Islet of Langerhans (tissue), 1 donor: ENCODE measurements around the gene SNX24.
"Not testable (repeated sequence)": the region's sequence is repeated elsewhere in the genome, so short reads cannot be mapped to it uniquely, and the experiment has no call there.

Experiments
- FAIRE-seq: peaks from one replicate; lab custom pipeline; 2011; peaks lifted over from hg19 to GRCh38; lab: Jason Lieb, UNC

Gene SNX24

DNA sequence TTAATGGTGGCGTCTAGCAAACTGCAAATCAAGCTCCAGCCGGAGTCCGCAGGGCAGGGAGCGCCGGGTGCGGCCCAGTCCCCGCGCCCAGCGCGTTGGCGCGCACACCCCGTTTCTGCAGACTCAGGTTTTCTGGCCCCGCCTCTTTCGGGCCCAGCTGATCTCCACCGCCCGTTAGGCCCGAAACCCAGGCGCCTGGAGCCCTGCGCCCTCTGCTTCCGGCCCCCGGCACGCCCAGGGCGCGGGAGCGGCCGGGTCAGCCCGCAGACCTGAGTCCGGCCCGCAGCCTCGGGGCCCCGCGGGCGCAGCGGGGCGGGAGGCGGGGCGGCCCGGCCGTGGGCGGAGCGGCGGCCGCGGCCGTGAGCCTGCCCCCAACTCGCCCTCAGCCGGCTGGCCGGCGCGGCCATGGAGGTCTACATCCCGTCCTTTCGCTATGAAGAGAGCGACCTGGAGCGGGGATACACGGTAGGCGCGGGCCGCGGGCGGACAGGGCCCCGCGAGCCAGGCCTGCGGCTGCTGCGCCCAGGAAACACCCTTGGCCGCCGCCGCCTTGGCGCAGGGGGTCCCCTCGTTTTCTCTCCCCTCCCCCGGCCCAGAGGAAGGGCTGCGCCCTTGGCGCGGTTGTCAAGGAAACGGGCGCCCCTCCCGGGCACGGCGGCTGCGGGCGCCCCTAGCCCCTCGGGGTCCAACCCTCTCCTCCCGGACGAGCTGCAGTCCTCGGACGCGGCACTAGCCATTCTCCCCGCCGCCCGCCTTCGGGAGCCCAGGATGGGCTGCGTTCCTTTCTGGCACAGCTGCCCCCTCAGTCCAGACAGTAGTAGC, at the start of gene SNX24:
TSS of gene SNX24 (plus strand) at position 385 of the 822 bp plus-strand sequence. CDS start at position 406, 21 bp downstream.
- FAIRE-seq: no peak

DNA sequence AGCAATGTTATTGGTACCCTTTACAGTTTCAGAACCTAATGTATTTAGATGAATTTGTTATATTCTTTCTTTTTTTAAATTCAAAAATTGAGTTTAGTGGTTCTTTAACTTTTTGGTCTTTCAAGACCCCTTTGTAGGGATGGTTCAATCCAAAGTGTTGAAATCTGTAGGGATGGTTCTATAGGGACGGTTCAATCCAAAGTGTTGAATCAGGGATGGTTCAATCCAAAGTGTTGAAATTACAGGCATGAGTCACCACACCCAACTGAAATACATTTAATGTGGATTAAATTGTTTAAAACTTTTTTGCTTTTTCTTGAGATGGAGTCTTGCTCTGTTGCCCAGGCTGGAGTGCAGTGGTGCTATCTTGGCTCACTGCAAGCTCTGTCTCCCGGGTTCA, 39.9 kb upstream of the SNX24 start:
- no peak for FAIRE-seq

- no peak for FAIRE-seq
These were observed 35.0 kb upstream of the SNX24 start for GRCh38 chr5:122810405-122810804.

- FAIRE-seq: peak; percentile 76
These were observed 30.1 kb upstream of the SNX24 start for GRCh38 chr5:122815218-122815767.

DNA sequence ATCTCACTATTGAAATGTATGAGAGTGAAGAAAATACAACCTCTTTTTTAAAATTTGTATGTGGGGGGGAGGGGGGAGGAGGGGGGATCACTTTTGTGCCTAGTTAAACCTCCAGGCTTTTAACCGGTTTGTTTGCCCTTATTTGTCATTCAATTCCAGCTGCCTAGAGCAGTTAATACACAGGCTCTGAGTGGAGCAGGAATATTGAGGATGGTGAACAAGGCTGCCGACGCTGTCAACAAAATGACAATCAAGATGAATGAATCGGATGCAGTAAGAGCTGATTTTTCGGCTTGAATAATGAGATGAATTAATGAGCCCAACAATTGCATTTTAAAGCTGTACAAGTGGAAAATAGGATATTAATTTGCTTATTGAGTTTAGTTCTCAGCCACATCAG, 28.7 kb upstream of the SNX24 start:
- no peak for FAIRE-seq

GRCh38 chr5:122831984-122832383, 13.4 kb upstream of the SNX24 start:
- peak; percentile 49 for FAIRE-seq

GRCh38 chr5:122835681-122836080, 9.7 kb upstream of the SNX24 start:
- FAIRE-seq: no peak

DNA sequence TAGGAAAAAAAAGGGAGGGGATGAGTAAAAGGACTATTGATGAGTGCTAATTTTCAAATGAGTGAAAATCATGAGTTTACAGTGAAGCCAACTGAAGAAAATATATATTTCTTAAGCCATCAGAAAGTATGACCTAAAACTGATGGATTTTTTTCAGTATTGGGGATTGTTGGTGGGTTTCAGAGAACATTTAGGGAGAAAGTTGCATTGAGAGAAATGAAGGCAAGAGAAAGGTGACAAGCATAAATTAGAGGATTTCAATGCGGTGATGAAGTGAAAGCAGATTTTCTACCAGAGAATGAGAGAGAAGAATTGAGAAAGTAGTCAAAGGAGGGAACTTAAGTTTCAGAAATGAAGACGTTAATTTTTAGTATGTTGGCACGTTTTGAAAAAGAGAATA, 8.5 kb upstream of the SNX24 start:
- FAIRE-seq: no peak

DNA sequence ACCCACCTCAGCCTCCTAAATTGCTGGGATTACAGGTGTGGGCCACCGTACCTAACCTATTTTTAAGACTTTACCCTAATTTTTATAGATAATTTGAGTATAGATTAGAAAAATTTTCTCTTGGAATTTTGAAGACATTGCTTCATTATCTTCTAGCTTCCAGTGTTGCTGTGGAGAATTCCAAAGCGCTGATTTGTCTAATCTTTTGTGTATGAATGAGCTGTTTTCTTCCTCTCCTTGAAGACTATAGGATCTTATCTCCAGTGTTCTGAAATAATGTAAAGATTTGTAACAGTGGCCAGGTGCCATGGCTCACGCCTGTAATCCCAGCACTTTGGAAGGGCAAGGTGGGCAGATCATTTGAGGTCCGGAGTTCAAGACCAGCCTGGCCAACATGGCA, 5.7 kb upstream of the SNX24 start:
- FAIRE-seq: no peak

GRCh38 chr5:122842016-122842580, 3.3 kb upstream of the SNX24 start:
- FAIRE-seq: no peak

GRCh38 chr5:122844136-122844909, 1.1 kb upstream of the SNX24 start:
- peak; percentile 49 for FAIRE-seq

DNA sequence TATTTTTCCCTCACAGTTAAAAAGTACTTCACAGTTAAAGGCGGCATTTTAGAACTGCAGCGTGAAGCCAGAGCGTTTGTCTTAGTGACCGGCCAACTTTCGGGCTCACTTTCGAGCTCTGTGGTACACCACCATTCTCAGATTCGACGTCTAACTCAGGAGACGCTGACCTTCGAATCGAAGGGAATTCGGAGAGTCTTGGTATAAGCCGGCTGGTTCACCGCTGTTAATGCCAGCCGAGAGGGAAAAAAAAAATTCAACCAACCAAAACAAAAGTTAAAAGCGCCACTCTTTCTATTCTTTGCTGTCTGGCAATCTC, 544 bp upstream of the SNX24 start:
- no peak for FAIRE-seq

GRCh38 chr5:122846051-122846550, 688 bp downstream of the SNX24 start:
- no peak for FAIRE-seq

DNA sequence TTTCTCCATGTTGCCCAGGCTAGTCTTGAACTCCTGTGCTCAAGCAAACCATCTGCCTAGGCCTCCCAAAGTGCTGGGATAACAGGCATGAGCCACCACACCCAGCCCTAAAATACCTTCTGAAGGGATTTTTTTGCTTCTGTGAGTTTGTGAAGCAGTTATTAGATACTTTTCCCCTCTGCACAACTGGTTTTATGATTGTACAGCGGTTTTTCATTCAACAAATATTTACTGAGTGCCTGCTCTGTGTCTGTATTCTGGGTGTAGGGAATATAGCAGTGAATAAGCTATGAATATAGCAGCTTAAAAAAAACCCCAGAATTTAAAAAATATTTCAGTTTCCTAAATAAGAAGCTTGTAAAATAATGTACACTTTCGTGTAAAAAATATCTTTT, 2.3 kb downstream of the SNX24 start:
- FAIRE-seq: no peak

DNA sequence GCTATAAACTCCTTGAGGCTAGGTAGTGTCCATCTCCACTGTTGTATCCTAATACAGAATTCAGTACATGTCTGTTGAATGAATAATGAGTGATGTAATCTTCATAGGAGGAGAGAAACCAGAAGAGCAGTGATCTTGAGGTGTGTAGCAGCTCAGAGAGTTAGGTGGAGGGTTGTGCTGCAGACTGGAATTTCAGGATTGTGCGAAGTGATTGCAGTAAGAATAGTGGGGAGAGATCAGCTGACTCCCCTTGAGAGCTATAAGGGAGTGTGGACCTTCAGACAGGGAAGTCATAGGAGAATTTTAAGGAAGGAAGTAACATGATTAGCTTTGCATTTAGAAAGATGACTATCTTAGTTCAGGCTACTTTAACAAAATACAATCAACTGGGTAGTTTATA, 4.4 kb downstream of the SNX24 start:
- no peak for FAIRE-seq

DNA sequence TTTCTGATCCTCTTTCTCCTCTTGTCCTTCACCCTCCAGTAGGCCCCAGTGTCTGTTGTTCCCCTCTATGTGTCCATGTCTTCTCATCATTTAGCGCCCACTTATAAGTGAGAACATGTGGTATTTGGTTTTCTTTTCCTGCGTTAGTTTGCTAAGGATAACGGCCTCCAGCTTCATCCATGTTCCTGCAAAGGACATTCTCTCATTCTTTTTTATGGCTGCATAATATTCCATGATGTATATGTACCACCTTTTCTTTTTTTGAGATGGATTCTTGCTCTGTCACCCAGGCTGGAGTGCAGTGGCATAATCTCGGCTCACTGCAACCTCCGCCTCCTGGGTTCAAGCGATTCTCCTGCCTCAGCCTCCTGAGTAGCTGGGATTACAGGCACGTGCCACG, 12.1 kb downstream of the SNX24 start:
- not testable (repeated sequence) for FAIRE-seq

DNA sequence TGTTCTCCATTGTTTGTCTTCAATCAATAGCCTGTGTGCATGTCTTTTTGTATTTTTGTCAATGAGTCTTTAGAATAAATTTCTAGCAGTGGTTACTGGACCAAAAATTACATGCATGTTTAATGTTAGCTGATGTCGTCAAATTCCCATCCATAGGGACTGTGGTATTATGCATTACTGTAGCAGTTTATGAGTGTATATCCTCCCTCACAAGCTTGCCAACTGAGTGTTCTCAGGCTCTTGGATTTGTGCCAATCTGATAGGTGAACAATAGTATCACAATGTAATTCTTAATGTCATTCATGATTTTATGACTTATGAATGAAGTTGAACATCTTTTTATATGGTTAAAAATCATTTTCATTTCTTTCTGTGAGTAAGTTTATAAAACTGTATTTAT, 13.0 kb downstream of the SNX24 start:
- no peak for FAIRE-seq

GRCh38 chr5:122863240-122863639, 17.8 kb downstream of the SNX24 start:
- no peak for FAIRE-seq

DNA sequence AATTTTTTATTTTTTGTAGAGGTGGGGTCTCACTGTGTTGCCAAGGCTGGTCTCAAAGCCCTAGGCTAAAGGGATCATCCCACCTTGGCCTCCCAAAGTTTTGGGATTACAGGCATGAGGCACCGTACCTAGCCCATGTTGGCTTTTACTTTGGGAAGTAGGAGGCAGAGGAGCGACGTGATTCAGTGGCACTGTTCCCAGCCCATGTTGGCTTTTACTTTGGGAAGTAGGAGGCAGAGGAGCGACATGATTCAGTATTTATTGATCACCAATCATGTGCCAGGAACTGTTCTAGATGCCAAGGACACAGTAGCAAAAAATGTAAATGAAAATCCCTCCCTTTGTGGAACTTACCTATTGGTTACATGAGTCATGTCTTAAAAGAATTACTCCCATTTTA, 18.3 kb downstream of the SNX24 start:
- FAIRE-seq: no peak

GRCh38 chr5:122864400-122864799, 19.0 kb downstream of the SNX24 start:
- no peak for FAIRE-seq

DNA sequence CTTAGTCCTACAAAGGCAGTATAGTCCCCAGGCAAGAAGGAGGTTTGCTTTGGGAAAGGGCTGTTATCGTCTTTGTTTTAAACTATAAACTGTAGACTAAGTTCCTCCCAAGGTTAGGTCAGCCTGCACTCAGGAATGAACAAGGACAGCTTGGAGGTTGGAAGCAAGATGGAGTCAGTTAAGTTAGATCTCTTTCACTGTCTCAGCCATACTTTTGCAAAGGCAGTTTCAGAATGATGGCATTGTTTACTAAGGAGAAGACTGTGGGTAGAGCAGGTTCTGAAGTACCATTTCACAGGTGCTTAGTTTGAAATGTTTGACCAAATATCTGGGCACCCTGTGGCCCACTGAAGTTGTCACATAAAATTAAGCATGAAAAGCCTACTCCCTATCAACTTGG, 19.4 kb downstream of the SNX24 start:
- FAIRE-seq: no peak

DNA sequence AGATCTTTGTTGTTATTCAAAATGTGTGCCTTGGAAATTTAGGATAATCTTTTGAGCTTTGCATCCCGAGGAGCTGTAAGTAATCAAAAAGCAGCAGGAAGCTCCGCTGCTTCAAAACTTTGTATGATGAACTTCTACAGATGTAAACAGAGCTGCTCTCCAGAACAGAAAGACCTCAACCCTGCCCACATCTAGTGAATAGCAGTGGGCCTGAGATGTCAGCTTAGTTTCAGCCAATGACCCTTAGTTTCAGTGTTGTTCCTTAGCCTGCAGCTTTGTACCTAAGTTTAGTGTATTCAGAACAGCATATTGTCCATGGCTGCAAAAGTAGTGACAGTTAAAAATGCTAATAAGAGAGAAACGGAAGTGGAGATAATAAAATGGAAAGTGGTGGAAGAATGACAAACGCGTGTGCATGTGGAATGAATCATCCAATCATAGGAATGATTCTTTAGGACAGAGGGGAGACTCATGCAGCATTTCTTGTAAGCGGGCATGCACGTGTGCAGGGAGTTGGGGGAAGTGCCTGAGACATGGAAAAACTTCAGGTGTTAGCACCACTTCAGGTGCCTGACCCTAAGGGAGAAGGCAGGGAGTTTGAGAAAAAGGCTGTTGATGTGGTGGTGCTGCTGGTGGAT, 24.9 kb downstream of the SNX24 start:
- FAIRE-seq: no peak
